Skeletal muscle tissue (tissue), 4 donors: ENCODE data around the gene PLD6. TPM values are rescaled to one million over a fixed set of nuclear protein-coding genes. Genes with fewer than 3 reads are reported as not detected.
A peak's percentile ranks its signal among the peaks of the same experiment; 100 is the strongest.

Source experiments
- H3K27ac ChIP-seq: one replicate; pipeline ENCODE4 v1.7.0; 2013; ENCODE audit warnings: mild to moderate bottlenecking, low read depth, low read length, inconsistent platforms
- H3K27me3 ChIP-seq, 3 donors: one replicate each; pipeline ENCODE4 v1.7.0; 2013; ENCODE audit warnings: low read length in 3 of 3; ENCODE audit not compliant: control insufficient read depth in 3 of 3, insufficient read depth in 3 of 3
- H3K36me3 ChIP-seq, 3 donors: one replicate each; pipeline ENCODE4 v1.7.0; 2013; ENCODE audit warnings: low read length in 3 of 3; ENCODE audit not compliant: control insufficient read depth in 3 of 3, insufficient read depth in 3 of 3
- H3K4me1 ChIP-seq, 3 donors: one replicate each; pipeline ENCODE4 v1.7.0; 2013; ENCODE audit warnings: low read length in 3 of 3, mild to moderate bottlenecking in 3 of 3; ENCODE audit not compliant: control insufficient read depth in 3 of 3, insufficient read depth in 3 of 3
- H3K4me3 ChIP-seq, 3 donors: one replicate each; pipeline ENCODE4 v1.7.0; 2013; ENCODE audit warnings: low read length in 3 of 3
- H3K9ac ChIP-seq, 3 donors: one replicate each; pipeline ENCODE4 v1.7.0; 2013; ENCODE audit warnings: low read length in 3 of 3, mild to moderate bottlenecking in 3 of 3, moderate library complexity in 2 of 3, low read depth in 1 of 3
- H3K9me3 ChIP-seq, 3 donors: one replicate each; pipeline ENCODE4 v1.7.0; 2013; ENCODE audit warnings: low read length in 3 of 3; ENCODE audit not compliant: control insufficient read depth in 3 of 3
- total RNA-seq: library from RNA; depleted of rRNA; stranded (reverse); fragments of >200 nt; gene quantifications from one replicate; pipeline ENCODE4 v1.2.3, GENCODE V29; 2014
- donor health status: Osteomylitis.

PLD6 gene
- total RNA-seq, 1 donor from 2014 or later: 4.2 TPM

DNA sequence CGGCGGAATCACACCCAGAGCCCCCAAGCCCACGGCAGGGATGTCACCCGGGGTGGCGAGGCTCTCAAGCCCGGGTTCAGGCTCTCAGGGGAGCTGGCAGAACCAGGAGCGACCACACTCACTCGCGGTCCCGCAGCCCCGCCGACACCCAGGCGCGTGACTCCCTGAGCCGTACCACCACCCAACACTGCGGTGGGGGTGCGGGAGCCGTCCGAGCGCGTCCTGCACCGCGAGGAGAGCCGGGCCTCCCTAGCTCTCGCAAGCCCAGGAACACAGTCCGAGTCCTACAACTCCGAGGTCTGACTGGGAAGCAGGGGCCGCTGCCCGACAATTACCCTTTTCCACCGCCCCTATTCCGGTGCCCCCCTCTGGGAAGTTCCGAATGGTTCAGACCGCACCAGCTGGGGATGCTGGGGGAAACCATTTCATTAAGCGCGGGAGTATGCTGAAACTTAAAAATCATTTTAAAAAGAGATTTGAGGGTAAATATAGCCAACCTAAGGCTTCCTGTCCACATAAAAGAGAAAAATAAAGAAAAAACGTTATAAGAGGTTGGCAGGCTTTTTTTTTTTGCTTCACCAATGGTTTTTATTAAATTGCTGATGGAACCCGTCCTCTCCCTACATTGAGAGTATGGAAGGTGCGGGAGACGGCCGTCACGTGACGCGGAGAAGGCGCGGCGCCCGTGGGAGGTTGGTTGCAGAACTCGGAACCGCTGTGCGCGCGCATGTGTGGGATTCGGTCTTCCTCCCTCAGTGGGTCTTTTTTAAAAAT lies 31.1 kb upstream of the PLD6 start, which contains the start of gene FLCN:
Gene FLCN (minus strand): TSS at position 143 of the 774 bp plus-strand sequence. CDS start 9,031 bp downstream, outside the sequence.
- Histone ChIP-seq H3K27ac (peak within 1 kb of the TSS; percentile 99), H3K36me3 (peaks cover 4 to 10% (median 5%) of the 10 kb centered on the region in 3 donors), H3K9me3 (no peaks in the 10 kb centered on the region), H3K4me3 (peak within 1 kb of the TSS; percentile 92 to 98 (median 98)), H3K4me1 (peaks cover 21 to 29% (median 22%) of the 10 kb centered on the region in 3 donors), H3K9ac (peak within 1 kb of the TSS; percentile 99 to 100 (median 99)), H3K27me3 (no peaks in the 10 kb centered on the region)

DNA sequence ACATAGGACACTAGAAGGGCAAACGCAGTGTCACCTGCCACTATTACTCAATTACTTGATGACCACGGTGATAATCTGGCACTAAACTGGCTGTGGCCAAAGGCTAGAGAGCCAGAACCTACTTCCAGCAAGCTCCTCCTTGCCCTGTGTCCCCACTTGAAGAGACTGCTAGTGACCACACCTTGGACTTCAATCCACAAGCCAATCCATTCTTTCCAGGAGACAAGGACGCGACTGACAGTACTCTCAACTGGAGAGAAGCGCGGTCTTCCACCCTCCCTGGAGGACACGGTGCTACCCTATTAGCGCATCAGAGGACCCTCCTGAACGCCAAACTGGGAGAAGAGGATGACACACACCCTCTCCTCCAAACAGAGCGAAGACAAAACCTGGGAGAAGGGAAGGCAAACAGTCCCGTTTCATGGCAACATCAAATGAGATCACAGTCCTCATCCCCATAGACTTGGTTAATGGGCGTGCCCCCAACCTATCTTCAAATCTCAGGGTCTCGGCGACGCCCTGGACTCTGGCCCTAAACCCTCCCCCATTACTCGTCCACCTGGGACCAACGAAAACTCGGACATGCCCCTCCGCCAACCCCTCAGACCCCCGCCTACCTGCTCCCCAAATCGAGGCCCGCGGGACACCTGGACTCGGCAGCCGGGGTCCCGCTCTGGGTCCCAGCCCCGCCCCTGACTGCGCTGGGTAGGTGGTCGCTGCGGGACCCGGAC lies 30.3 kb upstream of the PLD6 start:
- Histone ChIP-seq H3K27ac (peak overlapping the region; percentile 99), H3K36me3 (peaks cover 10 to 17% (median 13%) of the 10 kb centered on the region in 3 donors), H3K9me3 (no peaks in the 10 kb centered on the region), H3K4me1 (peaks cover 22 to 32% (median 27%) of the 10 kb centered on the region in 3 donors), H3K4me3 (peak overlapping the region; percentile 92 to 98 (median 98)), H3K9ac (peak overlapping the region; percentile 99 to 100 (median 99)), H3K27me3 (no peaks in the 10 kb centered on the region)

DNA sequence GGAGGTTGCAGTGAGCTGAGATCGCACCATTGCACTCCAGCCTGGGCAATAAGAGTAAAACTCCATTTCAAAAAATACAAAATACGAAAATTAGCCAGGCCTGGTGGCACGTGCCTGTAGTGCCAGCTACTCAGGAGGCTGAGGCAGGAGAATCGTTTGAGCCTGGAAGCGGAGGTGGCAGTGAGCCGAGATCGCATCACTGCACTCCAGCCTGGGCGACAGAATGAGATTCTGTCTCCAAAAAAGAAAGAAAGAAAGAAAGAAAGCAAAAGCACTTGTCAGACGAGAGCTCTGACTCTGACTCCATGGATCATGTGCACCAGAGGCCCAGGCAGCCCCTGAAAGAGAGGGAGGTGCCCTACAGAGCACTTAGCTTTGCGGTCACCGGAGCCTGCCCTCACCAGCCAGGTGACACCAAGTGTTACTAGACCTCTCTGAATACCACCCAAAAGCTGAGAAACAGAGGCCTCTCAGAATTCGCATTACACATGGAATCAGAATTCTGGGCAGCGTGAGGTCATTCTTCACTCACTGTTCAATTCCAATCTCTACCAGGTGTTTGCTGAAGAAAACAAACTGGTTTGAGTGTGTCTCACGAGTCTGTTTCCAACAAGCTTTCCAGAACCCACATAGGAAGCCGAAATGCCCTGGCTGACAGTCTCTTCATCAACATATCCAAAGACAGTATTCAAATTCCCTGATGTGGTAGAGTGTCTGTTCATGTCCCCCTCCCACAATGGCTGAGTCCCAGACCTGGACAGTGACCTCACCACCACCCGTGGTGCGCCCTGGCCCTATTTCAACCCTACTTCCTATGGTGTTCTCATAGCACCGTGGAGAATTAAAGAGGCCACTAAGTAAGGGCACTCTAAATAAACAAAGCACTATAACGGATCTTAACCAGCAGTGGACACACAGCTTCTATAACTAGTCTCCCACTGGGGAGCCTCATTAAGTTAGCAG lies 29.4 kb upstream of the PLD6 start:
- peak overlapping the region; percentile 99 for H3K27ac ChIP-seq
- peaks cover 15 to 25% (median 23%) of the 10 kb centered on the region in 3 donors for H3K36me3 ChIP-seq
- no peaks in the 10 kb centered on the region for H3K27me3 ChIP-seq
- peak overlapping the region; percentile 92 to 98 (median 98) for H3K4me3 ChIP-seq
- no peaks in the 10 kb centered on the region for H3K9me3 ChIP-seq
- H3K4me1 ChIP-seq: peaks cover 22 to 32% (median 27%) of the 10 kb centered on the region in 3 donors
- H3K9ac ChIP-seq: peak overlapping the region; percentile 99 to 100 (median 99)

DNA sequence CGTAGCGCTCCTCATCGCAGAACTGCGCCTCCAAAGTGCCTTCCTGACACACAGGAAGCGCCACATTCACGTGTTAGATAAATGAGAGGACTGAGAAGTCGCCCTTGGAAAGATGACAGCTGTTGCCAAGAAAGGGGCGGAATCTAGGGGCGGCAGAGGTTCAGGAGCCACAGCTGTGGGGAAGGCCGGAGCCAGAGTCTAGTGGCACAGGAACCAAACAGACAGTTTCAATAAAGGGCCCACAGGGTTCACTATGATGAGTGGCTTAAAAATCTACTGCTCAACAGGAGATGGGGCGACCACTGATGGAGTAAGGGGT lies 26.1 kb upstream of the PLD6 start:
- H3K4me1 ChIP-seq: peaks cover 38 to 59% (median 54%) of the 10 kb centered on the region in 3 donors
- no peaks in the 10 kb centered on the region for H3K9me3 ChIP-seq
- H3K4me3 ChIP-seq: no peak overlapping the region
- no peaks in the 10 kb centered on the region for H3K27me3 ChIP-seq
- H3K9ac ChIP-seq: peak overlapping the region in 1 of 3 donors; percentile 2
- H3K27ac ChIP-seq: no peak overlapping the region
- H3K36me3 ChIP-seq: peaks cover 45 to 53% (median 48%) of the 10 kb centered on the region in 3 donors

DNA sequence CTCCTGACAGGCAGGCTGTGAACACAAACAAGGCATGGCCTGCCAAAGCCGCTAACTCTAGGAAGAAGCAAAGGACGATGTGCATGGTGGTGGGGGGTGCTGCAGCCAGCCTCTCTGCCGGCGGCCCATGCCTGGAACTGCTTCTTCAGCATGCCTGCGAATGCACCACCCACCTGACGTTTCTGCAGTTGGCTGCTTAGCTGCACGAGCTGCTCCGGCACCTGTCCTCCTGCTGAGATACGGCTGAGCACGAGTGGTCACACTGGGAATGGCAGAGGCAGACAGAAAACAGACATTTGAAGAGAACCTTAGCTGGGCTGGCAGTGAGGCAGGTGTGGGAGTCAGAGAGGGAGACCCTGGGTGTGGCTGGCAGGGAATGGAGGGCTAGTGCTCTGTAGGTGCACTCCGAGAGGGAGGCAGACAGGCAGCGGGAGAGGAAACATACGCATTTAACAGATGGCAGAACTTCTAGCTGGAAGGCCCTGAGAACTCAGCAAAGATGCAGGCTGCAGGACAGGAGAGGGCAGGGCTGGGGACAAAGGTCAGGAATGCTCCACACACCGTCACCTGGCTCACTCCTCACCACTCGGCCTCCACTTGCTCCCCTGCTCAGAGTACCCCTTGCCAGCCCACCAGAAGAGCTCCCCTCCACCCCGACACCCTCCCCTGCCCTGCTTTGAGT lies 25.6 kb upstream of the PLD6 start:
- no peaks in the 10 kb centered on the region for H3K9me3 ChIP-seq
- H3K4me1 ChIP-seq: peaks cover 38 to 59% (median 54%) of the 10 kb centered on the region in 3 donors
- no peak overlapping the region for H3K4me3 ChIP-seq
- H3K9ac ChIP-seq: no peak overlapping the region
- H3K27ac ChIP-seq: no peak overlapping the region
- H3K27me3 ChIP-seq: no peaks in the 10 kb centered on the region
- peaks cover 49 to 58% (median 51%) of the 10 kb centered on the region in 3 donors for H3K36me3 ChIP-seq

DNA sequence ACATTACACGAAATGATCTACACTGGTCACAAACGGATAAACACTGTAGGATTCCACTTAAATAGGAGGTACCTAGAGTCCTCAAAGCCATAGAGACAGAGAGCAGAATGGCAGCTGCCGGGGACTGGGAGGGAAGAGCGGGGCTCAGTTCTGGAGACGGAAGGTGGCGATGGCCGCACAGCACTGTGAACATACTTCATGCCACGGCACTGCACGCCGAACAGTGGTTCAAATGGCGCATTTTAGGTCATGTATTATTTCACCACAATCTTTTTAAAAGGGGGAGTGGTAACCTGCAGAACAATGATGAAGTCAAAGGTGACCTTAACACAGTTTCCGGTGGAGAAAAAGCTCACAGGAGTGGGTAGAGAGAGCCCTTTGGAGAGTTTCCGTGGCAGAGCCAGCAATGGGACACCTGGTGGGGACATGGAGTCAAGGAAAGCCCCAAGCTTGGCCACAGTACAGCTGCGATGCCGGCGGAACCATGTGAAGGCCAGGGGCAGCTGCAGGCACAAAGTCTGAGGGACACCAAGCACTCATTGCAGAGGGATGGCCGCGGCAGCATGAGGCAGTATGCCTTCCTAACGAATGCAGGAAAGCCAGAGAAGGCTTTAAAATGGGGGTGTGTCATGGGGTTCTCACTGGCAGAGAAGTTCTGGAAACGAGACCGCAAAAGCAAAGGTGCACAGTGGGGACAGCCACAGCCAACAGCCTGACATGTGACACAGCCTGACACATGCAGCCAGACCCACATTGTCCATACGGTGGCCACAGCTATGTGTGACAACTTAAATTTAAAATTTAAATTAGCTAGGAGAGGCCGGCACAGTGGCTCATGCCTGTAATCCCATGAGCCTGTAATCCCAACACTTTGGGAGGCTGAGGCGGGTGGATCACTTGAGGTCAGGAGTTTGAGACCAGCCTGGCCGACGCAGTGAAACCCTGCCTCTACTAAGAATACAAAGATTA lies 23.6 kb upstream of the PLD6 start:
- H3K4me1 ChIP-seq: peaks cover 21 to 44% (median 42%) of the 10 kb centered on the region in 3 donors
- H3K9me3 ChIP-seq: no peaks in the 10 kb centered on the region
- H3K4me3 ChIP-seq: no peak overlapping the region
- H3K36me3 ChIP-seq: peaks cover 67 to 78% (median 69%) of the 10 kb centered on the region in 3 donors
- no peaks in the 10 kb centered on the region for H3K27me3 ChIP-seq
- peak overlapping the region; percentile 3 for H3K27ac ChIP-seq
- peak overlapping the region in 1 of 3 donors; percentile 74 for H3K9ac ChIP-seq

DNA sequence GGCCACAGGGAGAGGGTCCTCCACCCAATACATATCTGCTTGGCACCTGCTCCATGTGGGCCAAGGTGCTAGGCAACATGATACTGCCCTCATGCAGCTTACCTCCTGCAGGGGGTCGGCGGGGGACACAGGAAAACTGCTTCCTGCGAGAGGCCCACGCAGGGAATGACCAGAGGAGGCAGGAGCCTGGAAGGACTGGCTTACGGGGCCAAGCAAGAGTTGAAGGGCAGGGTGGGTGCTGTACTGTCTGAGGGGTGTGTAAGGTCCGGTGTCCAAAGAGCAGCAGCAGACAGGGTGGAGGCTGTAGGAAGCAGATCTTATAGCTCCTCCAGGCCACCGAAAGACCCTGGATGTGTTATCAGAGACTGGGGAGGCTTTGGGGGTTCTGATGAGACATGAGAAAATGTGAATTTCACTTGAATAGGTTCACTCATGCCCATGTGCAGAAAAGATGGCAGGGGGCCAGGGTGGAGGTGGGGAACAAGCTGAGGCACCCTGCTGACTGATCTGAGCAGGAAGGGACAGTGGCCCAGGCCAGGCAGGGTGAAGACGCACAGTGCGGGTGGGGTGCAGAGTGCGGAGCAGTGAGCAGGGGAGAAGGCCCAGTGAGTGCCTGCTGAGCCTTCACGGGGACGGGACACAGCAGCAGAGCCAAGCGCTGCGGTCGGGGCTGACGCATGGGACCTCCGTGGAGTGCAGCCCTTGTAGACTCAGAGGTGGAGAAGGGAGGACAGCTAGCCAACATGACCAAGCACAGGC lies 22.6 kb upstream of the PLD6 start:
- peak overlapping the region; percentile 37 for H3K27ac ChIP-seq

More for the DNA sequence above, 22.6 kb upstream of the PLD6 start:
- H3K27me3 ChIP-seq: no peaks in the 10 kb centered on the region
- peaks cover 76 to 88% (median 77%) of the 10 kb centered on the region in 3 donors for H3K36me3 ChIP-seq
- no peak overlapping the region for H3K4me3 ChIP-seq
- H3K9ac ChIP-seq: peak overlapping the region in 1 of 3 donors; percentile 74
- no peaks in the 10 kb centered on the region for H3K9me3 ChIP-seq
- H3K4me1 ChIP-seq: peaks cover 16 to 39% (median 38%) of the 10 kb centered on the region in 3 donors
